Measurements from ENCODE around the gene SOAT2.
"Not testable (repeated sequence)": the region's sequence is repeated elsewhere in the genome, so short reads cannot be mapped to it uniquely, and the experiment has no call there.

SOAT2 gene

GRCh38 chr12:53105256-53105655 lies 2.0 kb downstream of the SOAT2 start:
- DNase-seq (ENCODE audit: low read depth in 3 of 3, low spot score in 1 of 3), result no peak

- DNase-seq (ENCODE audit: low read depth in 3 of 3, low spot score in 1 of 3), result no peak
Measured at GRCh38 chr12:53105712-53106439, 2.6 kb downstream of the SOAT2 start.

GRCh38 chr12:53107122-53107521 lies 3.8 kb downstream of the SOAT2 start:
- no peak for DNase-seq (ENCODE audit: low read depth in 3 of 3, low spot score in 1 of 3)

GRCh38 chr12:53112431-53112830 lies 9.1 kb downstream of the SOAT2 start:
- DNase-seq (ENCODE audit: low read depth in 3 of 3, low spot score in 1 of 3), result not testable (repeated sequence)

GRCh38 chr12:53113136-53113705 lies 9.9 kb downstream of the SOAT2 start:
- DNase-seq (ENCODE audit: low read depth in 3 of 3, low spot score in 1 of 3), result no peak

GRCh38 chr12:53113951-53114350 lies 10.7 kb downstream of the SOAT2 start:
- DNase-seq (ENCODE audit: low read depth in 3 of 3, low spot score in 1 of 3), result no peak

- no peak for DNase-seq (ENCODE audit: low read depth in 3 of 3, low spot score in 1 of 3)
Measured at GRCh38 chr12:53115112-53115890, 12.0 kb downstream of the SOAT2 start.

- no peak for DNase-seq (ENCODE audit: low read depth in 3 of 3, low spot score in 1 of 3)
Measured at GRCh38 chr12:53115891-53116648, 12.8 kb downstream of the SOAT2 start.

GRCh38 chr12:53118751-53119300 lies 15.5 kb downstream of the SOAT2 start:
- DNase-seq (ENCODE audit: low read depth in 3 of 3, low spot score in 1 of 3), result no peak

- DNase-seq (ENCODE audit: low read depth in 3 of 3, low spot score in 1 of 3), result no peak
Measured at GRCh38 chr12:53120685-53121525, 17.6 kb downstream of the SOAT2 start.

- DNase-seq (ENCODE audit: low read depth in 3 of 3, low spot score in 1 of 3), result no peak
Measured at GRCh38 chr12:53122961-53123468, 19.7 kb downstream of the SOAT2 start.

- DNase-seq (ENCODE audit: low read depth in 3 of 3, low spot score in 1 of 3), result no peak
Measured at GRCh38 chr12:53123578-53124351, 20.5 kb downstream of the SOAT2 start.

GRCh38 chr12:53124352-53124723 lies 21.1 kb downstream of the SOAT2 start:
- DNase-seq (ENCODE audit: low read depth in 3 of 3, low spot score in 1 of 3), result no peak

- no peak for DNase-seq (ENCODE audit: low read depth in 3 of 3, low spot score in 1 of 3)
Measured at GRCh38 chr12:53127169-53127568, 23.9 kb downstream of the SOAT2 start.

- DNase-seq (ENCODE audit: low read depth in 3 of 3, low spot score in 1 of 3), result no peak
Measured at GRCh38 chr12:53128780-53129569, 25.7 kb downstream of the SOAT2 start.

- no peak for DNase-seq (ENCODE audit: low read depth in 3 of 3, low spot score in 1 of 3)
Measured at GRCh38 chr12:53131844-53132243, 28.6 kb downstream of the SOAT2 start.

GRCh38 chr12:53133722-53134121 lies 30.4 kb downstream of the SOAT2 start:
- DNase-seq (ENCODE audit: low read depth in 3 of 3, low spot score in 1 of 3), result no peak

- no peak for DNase-seq (ENCODE audit: low read depth in 3 of 3, low spot score in 1 of 3)
Measured at GRCh38 chr12:53143355-53143754, 40.1 kb downstream of the SOAT2 start.
